NCI-H226 (cell line): Measurements from ENCODE around the gene COQ8A.

ENCODE experiments used
- DNase-seq: peaks from one replicate; pipeline ENCODE4 v3.0.0-alpha.2; 2015

COQ8A gene

GRCh38 chr1:227033880-227034279, 93.8 kb downstream of the COQ8A start:
- no peak for DNase-seq

- DNase-seq, result no peak
Observed at GRCh38 chr1:227035316-227035715, 95.2 kb downstream of the COQ8A start.

- no peak for DNase-seq
Observed at GRCh38 chr1:227037121-227037520, 97.0 kb downstream of the COQ8A start.
